SK-MEL-5 (cell line): ENCODE data around the gene CKLF. TPM values are rescaled to one million over a fixed set of nuclear protein-coding genes. Genes with fewer than 3 reads are reported as not detected.
A peak's percentile ranks its signal among the peaks of the same experiment; 100 is the strongest.
"Not testable (repeated sequence)": the region's sequence is repeated elsewhere in the genome, so short reads cannot be mapped to it uniquely, and the experiment has no call there.

Source experiments
- DNase-seq: peaks from one replicate; pipeline ENCODE4 v3.0.0-alpha.2; 2016; ENCODE audit warnings: low read depth, low spot score
- in situ Hi-C: cut with HindIII; loops from 2 replicates; pipeline ENCODE4 v1.10.0; 2016; ENCODE audit warnings: low sequenced_read_pairs, high pct_unique_total_duplicates, low pct_unique_long_range_greater_than_20kb
- total RNA-seq: library from RNA; depleted of rRNA; stranded (reverse); fragments of >200 nt; shearing (Covaris generic); gene quantifications from 2 replicates; pipeline ENCODE4 v1.2.3, GENCODE V29; 2014

Gene CKLF
- total RNA-seq, 1 experiment from 2014 or later, result 86.7 TPM

DNA sequence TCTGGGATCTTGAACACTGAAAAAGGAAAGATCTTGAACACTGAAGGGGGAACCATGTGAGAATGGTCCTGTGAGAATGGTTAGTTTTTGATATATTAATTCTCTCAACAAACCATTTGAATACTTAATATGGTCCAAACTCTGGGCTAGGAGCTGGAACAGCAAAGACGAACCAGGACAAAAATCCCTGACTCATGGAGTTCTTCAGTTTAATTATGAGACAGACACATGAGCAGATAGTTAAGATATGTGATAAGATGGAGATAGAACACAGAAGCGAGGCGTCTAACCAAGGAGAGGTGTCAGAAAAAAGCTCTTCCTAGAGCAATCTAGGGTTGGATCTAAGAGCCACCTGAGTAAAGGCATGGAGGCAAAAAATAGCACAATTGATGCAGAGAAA, 1.6 kb downstream of the CKLF start:
- DNase-seq, result no peak
- in situ Hi-C loops, result no loop called here

DNA sequence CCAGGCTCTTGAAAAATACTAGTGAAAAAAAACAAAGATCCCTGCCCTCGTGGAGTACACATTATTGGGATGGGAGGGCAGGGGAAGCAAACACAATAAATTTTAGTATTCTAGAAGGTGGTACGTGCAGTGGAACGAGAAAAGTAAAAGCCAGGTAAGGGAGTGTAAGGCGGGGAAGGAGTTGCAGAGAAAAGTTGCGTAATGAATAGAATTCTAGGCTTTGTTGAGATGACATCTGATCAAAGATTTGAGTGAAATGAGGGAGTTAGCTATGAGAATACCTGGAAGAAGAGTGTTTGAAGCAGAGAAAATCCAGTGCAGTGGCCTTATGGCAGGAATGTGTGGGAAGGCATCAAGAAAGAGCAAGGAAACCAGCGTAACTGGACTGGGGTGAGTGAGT, 2.1 kb downstream of the CKLF start:
- no peak for DNase-seq
- in situ Hi-C loops, result no loop called here

DNA sequence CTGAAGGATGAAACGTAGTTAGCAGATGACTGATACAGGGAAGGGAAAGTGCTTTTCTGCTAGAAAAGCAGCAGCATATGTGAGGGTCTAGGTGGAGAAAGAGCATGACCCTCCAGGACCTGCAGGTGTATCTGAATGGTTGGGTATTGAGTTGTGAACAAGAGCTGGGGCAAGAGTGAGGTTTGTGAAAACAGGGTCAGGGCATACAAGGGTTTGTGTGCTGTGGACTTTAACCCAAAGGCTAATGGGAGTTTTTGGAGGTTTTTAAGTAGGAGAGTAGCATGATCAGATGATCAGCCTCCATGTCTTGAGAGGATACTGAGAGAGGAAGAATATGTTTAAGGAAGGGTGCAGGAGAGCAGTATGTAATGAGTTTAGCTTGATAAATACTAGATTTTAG, 7.7 kb downstream of the CKLF start:
- DNase-seq, result no peak
- in situ Hi-C loops, result no loop called here

DNA sequence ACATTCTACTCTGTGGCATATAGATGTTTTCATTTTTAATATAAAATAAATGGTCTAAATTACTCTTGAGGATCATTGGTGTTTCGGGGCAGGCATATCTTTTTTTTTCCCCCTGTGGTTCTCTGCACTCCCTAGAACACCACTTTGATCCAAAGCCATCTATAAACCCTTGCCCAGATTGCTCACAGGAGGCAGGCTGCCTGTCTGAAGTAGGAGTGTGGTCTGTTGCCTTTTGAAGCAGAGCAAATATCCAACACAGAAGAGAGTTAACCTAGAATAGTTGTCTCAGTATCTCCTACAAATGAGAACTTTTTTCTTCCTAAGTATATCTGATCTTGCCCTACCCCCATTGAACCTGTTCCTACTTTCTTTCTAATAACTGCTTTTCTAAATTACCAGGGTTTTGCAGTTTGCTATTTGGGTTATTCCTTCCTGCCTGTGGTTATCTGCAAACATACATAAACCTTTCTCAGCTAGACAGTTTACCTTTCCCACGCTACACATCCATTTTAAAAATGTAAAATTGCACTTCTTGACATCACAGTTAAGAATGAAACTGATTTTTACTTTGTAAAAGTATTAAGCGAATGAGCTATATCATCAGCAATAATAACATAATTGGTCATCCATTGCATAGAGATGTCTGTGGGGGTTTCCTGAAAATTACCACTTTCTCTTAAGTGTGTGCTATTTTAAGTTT, 9.2 kb downstream of the CKLF start:
- in situ Hi-C loops, result no loop called here

DNA sequence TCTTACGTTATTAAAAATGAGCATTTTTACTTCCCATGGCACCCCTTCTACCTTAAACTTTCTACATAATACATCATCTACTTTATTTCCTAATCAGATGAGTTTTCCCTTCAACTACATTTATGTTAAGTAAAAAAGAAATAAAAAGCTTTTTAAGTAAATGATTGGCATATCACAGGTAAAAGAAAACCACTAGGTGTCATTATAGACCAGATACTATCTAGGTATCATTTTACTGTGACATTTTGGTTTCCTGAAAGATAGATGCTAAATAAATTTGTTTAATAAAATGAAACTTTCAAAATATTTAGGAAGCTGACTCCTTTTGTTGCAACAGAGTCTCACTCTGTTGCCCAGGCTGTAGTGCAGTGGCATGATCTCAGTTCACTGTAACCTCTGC, 10.0 kb downstream of the CKLF start:
- DNase-seq, result no peak
- in situ Hi-C loops, result no loop called here

More for the DNA sequence above, 9.2 kb downstream of the CKLF start:
- DNase-seq, result no peak

DNA sequence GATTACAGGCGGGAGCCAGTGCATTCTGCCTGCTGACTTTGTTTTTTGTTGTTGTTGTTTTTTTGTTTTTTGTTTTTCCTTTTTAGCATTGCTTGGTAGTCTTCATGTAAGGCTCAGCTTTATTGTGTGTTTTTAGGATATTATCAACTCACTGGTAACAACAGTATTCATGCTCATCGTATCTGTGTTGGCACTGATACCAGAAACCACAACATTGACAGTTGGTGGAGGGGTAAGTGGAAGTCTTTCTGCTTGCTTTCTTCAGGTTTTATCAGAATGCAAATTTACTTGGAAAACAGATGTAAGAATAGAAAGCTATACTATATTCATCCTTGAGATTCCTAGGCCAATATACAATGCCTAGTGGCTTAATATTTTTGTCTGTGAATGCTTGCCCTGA, 10.6 kb downstream of the CKLF start:
- no peak for DNase-seq
- in situ Hi-C loops, result no loop called here

DNA sequence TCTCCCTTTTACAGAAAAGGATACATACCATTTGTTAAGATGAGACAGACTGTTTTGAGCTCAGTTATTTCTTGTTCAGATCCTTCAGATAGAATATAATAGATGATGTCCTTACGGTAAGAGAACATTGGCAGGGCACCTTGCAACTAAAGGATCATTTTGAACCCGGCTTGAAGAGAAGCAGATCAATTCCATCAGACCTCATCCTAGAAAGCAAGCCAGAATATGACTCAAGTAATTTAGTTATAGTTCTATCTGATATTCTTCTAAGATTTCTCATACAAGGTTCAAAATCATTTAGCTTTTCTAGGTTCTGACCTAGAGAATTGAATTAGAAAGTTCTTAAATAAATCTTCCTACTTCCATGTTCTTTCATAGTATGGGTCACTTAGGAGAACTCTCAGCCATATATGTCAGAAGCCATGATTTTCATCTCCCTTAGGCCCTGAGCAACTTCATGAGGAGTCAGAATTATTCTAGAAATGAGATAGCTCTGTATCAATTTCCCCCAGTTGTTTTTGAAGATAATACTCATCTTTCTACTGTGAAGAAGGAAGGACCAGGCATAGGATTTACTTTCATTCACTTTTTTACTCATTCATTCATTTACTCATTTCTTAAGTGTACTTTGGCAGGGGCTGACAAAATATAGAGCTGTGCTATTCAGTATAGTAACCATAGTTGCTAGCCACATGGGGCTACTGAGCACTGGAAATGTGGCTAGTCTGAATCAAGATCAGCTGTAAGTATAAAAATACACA, 11.4 kb downstream of the CKLF start:
- no peak for DNase-seq
- in situ Hi-C loops, result no loop called here

DNA sequence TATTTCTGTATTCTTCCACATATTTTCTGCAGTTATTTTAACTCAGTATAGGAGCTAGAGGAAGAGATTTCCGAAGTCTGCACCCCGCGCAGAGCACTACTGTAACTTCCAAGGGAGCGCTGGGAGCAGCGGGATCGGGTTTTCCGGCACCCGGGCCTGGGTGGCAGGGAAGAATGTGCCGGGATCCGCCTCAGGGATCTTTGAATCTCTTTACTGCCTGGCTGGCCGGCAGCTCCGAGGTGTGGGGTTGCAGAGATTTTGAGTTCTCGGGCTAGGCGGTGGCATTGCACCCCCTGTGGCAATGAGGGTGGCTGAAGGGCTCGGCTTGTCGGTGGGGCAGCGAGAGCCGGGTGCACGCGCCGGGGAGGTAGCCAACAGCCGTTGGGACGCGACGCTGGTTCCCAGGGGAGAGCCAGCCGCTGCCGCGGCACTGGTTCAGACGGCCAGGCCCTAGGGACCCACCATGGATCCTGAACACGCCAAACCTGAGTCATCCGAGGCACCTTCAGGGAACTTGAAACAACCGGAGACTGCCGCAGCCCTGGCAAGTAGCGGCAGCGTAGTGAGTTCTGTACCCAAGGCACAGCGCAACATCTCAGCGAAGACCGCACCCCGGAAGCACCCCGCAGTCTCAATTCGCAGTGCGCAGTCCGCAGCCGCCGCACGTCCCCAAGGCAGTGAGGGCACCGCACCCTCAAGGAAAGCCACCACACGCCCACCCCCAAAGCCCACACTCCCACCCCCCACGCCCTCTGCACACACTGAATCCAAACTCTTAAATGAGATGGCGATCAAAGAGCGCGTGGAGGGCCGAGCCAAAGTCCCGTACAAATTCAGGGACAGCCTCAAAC, 13.9 kb downstream of the CKLF start, which contains the start of gene CMTM1:
CMTM1 (plus strand) TSS at position 389 of the 851 bp plus-strand sequence; CDS start at position 464, 75 bp downstream.
- in situ Hi-C loops, result no loop called here
- DNase-seq, result no peak

DNA sequence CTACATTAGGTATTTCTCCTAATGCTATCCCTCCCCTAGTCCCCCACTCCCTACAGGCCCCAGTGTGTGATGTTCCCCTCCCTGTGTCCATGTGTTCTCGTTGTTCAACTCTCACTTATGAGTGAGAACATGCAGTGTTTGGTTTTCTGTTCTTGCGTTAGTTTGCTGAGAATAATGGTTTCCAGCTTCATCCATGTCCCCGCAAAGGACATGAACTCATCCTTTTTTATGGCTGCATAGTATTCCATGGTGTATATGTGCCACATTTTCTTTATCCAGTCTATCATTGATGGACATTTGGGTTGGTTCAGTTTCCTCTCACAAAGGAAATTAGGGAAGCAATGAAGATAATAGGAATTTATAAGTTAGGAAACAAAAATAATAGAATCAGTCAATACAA, 14.9 kb downstream of the CKLF start:
- DNase-seq, in situ Hi-C loops: not testable (repeated sequence)

DNA sequence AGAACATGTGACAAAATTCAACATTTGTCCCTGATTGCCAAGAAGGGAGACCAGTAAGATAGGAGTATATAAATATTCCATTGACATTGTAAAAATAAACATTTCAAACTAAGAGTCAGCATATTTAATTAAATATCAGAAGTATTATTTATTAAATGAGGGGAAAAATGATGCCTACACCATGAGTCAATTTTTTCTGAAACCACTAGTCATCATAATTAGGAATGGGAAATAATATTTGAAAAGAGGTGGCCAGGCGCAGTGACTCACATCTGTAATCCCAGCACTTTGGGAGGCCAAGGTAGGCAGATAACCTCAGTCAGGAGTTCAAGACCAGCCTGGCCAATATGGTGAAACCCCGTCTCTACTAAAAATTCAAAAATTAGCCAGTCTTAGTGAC, 16.0 kb downstream of the CKLF start:
- no peak for DNase-seq
- in situ Hi-C loops, result no loop called here

DNA sequence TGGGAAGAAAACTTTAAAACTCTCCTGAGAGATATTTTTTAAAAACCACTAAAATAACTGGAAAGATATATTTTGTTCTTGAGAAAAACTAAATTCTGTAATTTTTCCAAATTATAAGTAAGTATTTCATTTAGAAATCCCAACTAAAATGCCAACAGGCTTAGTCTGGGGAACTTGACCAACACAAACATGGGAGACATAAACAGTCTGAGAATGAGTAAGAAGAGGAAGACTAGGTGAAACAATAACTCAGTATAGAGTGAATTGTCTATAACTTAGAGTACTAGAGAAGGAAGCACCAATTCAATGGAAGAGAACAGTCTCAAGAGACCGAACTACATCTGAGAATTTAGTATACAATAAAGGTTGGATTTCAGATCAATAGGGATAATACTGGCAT, 16.8 kb downstream of the CKLF start:
- no peak for DNase-seq

DNA sequence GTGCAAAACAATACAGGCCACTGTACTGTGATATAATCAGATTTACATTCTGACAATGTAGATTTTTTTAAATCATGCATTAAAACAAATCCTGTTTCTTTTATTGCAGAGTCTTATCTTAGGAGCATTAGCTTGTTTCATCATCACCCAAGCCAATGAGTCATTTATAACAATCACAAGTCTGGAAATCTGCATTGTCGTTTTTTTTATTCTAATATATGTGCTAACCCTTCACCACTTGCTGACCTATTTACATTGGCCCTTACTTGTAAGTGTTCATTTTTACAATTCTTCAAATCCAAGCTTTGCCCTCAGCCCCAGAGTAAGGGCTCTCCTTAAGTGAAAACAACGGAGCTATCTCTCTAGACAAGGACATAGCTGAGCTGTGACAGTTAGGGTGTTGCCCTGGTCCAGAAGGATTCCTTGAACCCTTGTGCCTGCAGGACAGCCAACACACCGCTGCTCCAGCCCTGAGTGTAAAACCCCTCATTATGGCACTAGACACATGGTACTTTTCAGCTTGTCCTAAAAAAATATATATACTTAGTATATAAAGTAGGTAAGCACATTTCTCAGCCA, 17.5 kb downstream of the CKLF start:
- no peak for DNase-seq
- in situ Hi-C loops, result no loop called here

More for the DNA sequence above, 16.8 kb downstream of the CKLF start:
- in situ Hi-C loops, result no loop called here

DNA sequence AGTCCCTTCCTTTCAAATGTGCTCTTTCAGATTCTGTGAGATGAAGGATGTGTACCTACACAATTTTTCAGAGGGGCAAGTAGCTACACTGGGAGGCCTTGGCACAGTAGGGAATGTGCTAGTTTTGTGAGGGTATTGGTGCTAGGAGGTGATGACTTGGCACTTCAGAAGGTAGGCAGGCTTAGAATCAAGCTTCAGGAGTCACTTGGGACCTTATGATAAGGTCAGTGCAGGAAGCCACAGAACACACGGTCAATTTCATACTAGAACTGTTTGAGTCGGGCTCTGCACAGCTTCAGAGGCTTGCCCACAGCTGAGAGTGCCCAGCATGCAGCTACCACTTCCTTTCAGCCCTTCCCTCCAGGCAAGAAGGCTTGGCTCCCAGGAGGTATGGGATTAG, 20.0 kb downstream of the CKLF start:
- in situ Hi-C loops, result no loop called here
- DNase-seq, result peak; percentile 30

DNA sequence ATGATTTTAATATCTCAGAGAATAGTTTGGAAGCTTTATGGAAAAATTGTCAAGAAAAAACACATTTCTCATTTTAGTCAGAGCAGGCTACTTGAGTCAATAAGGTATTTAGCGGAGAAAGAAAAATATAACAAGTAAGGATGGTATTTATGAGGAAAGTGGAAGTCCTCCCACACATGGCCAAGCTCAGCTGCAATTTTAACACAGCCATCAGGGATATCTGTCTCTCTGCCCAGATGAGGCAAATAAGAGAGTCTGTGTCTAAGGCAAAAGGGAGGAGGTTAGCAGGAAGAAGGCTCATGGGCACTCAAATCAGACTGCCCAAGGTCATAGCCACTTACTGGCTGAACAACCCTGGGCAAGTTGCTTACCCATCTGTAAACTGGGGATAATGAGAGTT, 21.7 kb downstream of the CKLF start:
- in situ Hi-C loops, result no loop called here
- no peak for DNase-seq

DNA sequence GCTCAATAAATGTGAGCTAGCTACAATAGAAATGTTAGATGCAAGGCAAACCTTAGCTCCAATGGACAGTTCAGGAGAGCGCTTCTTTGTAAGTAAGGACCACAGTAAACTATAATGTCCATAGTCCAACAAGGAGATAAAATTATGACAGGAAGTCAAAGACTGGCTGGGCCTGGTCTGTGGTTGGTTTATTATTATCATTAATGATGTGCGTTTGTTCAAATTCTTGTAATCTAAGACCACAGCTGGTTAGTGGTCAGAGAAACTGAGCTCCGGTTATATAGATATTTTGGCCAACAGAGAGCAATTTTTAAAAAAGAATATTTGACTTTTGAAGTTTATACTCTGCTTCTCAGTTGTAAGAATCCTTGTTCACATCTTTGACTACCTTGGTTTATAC, 22.2 kb downstream of the CKLF start:
- no peak for DNase-seq
- in situ Hi-C loops, result no loop called here

DNA sequence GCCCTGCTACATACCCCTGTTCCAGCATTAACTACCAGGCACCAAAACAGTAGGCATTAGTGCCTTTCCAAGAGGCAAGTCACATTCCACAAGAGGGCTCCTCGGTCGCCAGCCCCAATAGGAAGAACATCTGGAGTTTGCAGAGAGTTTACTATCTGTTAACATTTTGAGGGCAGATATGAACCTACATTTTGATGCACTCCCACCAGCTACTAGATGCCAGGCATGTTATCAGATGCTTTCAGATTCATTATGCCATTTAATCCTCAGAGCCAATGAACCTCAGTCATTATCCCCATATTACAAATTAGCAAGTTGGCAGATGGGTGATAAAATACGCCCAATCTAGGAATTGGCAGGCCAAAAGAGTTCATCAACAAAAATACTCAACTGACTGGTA, 22.7 kb downstream of the CKLF start:
- in situ Hi-C loops, result no loop called here
- no peak for DNase-seq

DNA sequence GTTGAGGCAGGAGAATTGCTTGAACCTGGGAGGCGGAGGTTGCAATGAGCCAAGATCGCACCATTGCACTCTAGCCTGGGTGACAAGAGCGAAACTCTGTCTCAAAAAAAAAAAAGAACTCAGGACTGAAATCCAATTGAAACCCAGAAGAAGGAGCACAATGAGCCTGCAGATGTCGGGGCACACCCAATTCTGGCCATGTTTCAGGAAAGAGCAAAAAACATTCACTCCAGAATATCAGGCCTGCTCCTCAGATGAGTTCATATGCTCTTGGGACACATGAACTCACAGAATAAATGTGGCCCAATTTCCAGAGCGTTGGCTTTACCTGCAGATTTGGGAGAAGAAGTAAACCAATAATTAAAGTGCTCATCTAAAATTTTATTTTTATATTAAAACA, 23.9 kb downstream of the CKLF start:
- in situ Hi-C loops, result no loop called here
- no peak for DNase-seq
